Measurements from ENCODE around the gene STX3. TPM values are rescaled to one million over a fixed set of nuclear protein-coding genes. Genes with fewer than 3 reads are reported as not detected.

The STX3 gene
- total RNA-seq, 1 experiment from 2014 or later: 20.4 TPM

- intact Hi-C loops (cut with micrococcal nuclease): no loop called here
- Histone ChIP-seq H2AFZ (ENCODE audit: low read depth, low read length, poor library complexity, severe bottlenecking) (no peak overlapping the region), H3K36me3 (ENCODE audit: control insufficient read depth in 1 of 2, insufficient read depth in 2 of 2, low read length in 2 of 2) (no peaks in the 10 kb centered on the region), H3K4me1 (ENCODE audit: control insufficient read depth in 1 of 2, insufficient read depth in 2 of 2, low read length in 2 of 2) (peaks cover 0 to 8% of the 10 kb centered on the region in 2 experiments; a peak in 2 of 4 replicates), H3K9me2 (ENCODE audit: insufficient read depth) (no peaks in the 10 kb centered on the region), H3K27me3 (ENCODE audit: insufficient read depth, low read length) (no peaks in the 10 kb centered on the region), H3K9ac (ENCODE audit: low read length) (no peak overlapping the region), H4K20me1 (ENCODE audit: insufficient read depth) (no peaks in the 10 kb centered on the region), H3K79me2 (ENCODE audit: insufficient read depth, low read length) (no peaks in the 10 kb centered on the region), H3K4me2 (ENCODE audit: low read length) (no peak overlapping the region), H3K27ac (ENCODE audit: low read depth, low read length) (no peak overlapping the region), H3K9me3 (ENCODE audit: control insufficient read depth in 1 of 2, insufficient read depth in 1 of 2, low read depth in 1 of 2, low read length in 2 of 2) (no peaks in the 10 kb centered on the region), H3K4me3 (replicated peaks in 1 of 2; ENCODE audit: low read depth in 1 of 2, low read length in 2 of 2) (no peak overlapping the region)
- TF ChIP-seq SP1 (IDR thresholded peaks at IDR 0.05; ENCODE audit: low read depth) (no peak), POLR2A (IDR thresholded peaks at IDR 0.05; ENCODE audit: borderline replicate concordance, extremely low read depth, insufficient read depth, insufficient read length) (no peak), ATF3 (IDR thresholded peaks at IDR 0.05) (no peak), MAX (IDR thresholded peaks at IDR 0.05) (no peak), JUND (IDR thresholded peaks at IDR 0.05) (no peak), REST (IDR thresholded peaks at IDR 0.05; ENCODE audit: low read depth) (no peak), POLR2AphosphoS5 (IDR thresholded peaks at IDR 0.05; ENCODE audit: low read depth, low read length) (no peak), EZH2 (IDR thresholded peaks at IDR 0.05) (no peak), CTCF (IDR thresholded peaks at IDR 0.05 in 2 of 3, conservative IDR thresholded peaks at IDR 0.05 in 1 of 3; ENCODE audit: borderline replicate concordance in 1 of 3, insufficient read depth in 1 of 3, low read depth in 2 of 3, low read length in 2 of 3) (no peak), RAD21 (IDR thresholded peaks at IDR 0.05; ENCODE audit: low read depth) (no peak), SRF (IDR thresholded peaks at IDR 0.05; ENCODE audit: low read depth) (no peak), ZFX (IDR thresholded peaks at IDR 0.05) (no peak), ELF1 (IDR thresholded peaks at IDR 0.05; ENCODE audit: borderline replicate concordance, low read depth) (no peak), EZH2phosphoT487 (IDR thresholded peaks at IDR 0.05; ENCODE audit: borderline replicate concordance) (no peak), ZBTB33 (IDR thresholded peaks at IDR 0.05; ENCODE audit: extremely low read depth, insufficient replicate concordance, low read length) (no peak), CBX3 (IDR thresholded peaks at IDR 0.05; ENCODE audit: low read depth) (no peak), CEBPB (IDR thresholded peaks at IDR 0.05; ENCODE audit: low read depth) (no peak), ZNF274 (IDR thresholded peaks at IDR 0.05; ENCODE audit: low read depth, low read length) (no peak), TCF7L2 (IDR thresholded peaks at IDR 0.05; ENCODE audit: borderline replicate concordance, extremely low read depth, insufficient read depth, insufficient read length) (no peak)
- BruUV-seq (replicated peaks): no TSS peak
- ChIA-PET CTCF (no interaction called here), RAD21 (ENCODE audit: low non-redundant PET in 1 of 2, low total read pairs in 2 of 2, uncharacterized antibody in 2 of 2, unreplicated experiment in 2 of 2) (no interaction called here), POLR2A (no interaction called here)
- ATAC-seq (no peak), DNase-seq (ENCODE audit: low read depth, low spot score) (no peak)
These were observed 25.3 kb upstream of the STX3 start for GRCh38 chr11:59729834-59730233.
